ENCODE data around the gene GALNT17. TPM values are rescaled to one million over a fixed set of nuclear protein-coding genes. Genes with fewer than 3 reads are reported as not detected.

Gene GALNT17
- total RNA-seq, 1 donor from 2014 or later, result not detected

DNA sequence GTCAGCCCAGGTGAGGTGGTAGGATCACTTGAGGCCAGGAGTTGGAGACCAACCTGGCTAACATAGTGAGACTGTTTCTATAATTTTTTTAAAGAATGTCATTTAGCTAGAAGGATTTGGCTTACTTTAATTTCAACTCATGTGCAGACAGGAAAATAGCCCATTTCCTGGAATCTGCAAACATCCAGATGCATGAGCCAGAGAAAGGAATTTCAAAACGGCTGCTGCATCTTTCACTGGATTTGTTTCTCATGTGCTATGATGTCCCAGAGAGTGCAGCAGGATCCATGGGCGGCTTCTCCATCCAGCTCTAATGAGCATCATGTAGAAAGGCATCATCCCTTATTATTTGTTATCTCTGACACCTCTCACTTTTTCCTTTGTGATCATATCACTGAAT is 149.3 kb downstream of the GALNT17 start:
- intact Hi-C loops (cut with micrococcal nuclease), result no loop called here

- intact Hi-C loops (cut with micrococcal nuclease), result no loop called here
These were observed 151.9 kb downstream of the GALNT17 start for GRCh38 chr7:71283802-71284201.

DNA sequence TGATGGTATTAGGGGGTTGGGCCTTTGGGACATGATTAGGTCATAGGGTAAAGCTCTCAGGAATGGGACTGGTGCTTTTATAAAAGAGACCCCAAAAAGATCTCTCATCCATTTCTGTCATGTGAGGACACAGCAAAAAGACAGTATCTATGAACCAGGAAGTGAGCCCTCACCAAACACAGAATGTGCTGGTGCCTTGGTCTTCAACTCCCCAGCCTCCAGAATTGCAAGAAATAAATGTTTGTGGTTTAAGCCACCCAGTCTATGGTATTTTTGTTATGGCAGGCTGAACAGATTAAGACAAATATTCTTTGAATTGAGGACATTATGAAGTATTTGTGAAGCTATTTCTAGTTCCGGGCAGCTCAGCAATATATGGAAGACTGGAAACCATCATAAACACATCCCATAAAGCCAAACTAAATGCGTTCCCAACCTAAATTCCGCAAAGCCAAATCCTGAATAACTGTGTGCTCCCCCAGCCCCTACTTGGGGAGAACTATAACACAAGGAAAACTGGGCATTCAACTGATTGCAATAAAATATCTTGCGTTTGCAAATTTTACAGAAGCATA is 153.7 kb downstream of the GALNT17 start:
- intact Hi-C loops (cut with micrococcal nuclease), result no loop called here

GRCh38 chr7:71286336-71286735 is 154.4 kb downstream of the GALNT17 start:
- intact Hi-C loops (cut with micrococcal nuclease), result no loop called here

GRCh38 chr7:71286924-71287323 is 155.0 kb downstream of the GALNT17 start:
- intact Hi-C loops (cut with micrococcal nuclease), result no loop called here

- intact Hi-C loops (cut with micrococcal nuclease), result no loop called here
These were observed 158.5 kb downstream of the GALNT17 start for GRCh38 chr7:71290452-71290851.

- intact Hi-C loops (cut with micrococcal nuclease), result no loop called here
These were observed 166.4 kb downstream of the GALNT17 start for GRCh38 chr7:71298378-71298777.

DNA sequence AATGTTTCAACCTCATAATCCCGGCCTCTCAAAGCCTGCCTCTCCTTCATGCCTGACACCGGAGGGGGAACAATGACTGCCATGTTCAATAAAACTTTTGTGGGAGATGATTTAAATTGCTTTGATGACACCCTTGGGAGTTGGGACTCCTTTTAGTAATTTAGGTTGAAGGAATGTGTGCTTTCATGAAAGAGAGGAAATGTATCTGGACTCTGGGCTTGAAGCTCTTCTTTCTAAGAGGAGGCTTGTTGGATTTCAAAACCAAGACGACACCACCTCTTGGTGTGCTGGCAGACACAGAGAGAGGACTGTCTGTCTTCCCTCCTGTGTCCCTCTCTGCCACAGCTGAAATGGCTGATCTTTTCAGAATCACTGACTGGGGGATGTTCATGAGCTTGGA is 168.1 kb downstream of the GALNT17 start:
- intact Hi-C loops (cut with micrococcal nuclease), result no loop called here

GRCh38 chr7:71300603-71301002 is 168.7 kb downstream of the GALNT17 start:
- intact Hi-C loops (cut with micrococcal nuclease), result no loop called here

DNA sequence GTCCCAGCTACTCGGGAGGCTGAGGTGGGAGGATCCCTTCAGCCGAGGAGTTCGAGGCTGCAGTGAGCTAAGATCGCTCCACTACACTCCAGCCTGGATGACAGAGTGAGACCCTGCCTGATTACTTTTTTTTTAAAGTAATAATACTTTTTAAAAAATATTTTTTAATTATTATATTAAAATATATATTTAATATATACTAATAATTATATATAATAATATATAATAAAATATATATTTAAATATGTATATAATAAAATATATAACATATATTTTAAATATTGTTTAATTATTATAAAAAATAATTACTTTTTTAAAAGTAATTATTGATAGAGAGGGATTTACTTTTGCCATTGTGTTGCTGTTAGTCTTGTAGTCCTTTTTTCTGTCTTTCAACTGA is 169.2 kb downstream of the GALNT17 start:
- intact Hi-C loops (cut with micrococcal nuclease), result no loop called here

DNA sequence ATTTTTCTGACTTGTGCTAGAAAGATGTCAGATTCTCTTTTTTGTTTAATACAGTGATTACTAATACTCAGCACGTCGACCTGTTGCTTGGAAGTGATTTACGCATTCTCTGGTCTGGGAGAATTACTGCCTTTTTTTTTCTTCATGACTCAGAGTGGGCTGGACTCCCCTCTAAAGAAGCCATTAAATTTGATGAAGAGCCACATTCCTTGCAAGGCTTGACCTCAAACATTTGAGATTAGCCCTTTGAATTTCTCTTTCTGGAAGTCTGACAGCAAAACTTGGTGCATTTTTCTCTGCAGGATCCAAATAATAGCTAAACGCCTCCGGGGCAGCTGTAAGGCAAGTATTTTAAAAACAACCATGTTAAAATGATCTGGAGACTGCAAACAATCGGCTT is 171.6 kb downstream of the GALNT17 start:
- intact Hi-C loops (cut with micrococcal nuclease), result no loop called here

DNA sequence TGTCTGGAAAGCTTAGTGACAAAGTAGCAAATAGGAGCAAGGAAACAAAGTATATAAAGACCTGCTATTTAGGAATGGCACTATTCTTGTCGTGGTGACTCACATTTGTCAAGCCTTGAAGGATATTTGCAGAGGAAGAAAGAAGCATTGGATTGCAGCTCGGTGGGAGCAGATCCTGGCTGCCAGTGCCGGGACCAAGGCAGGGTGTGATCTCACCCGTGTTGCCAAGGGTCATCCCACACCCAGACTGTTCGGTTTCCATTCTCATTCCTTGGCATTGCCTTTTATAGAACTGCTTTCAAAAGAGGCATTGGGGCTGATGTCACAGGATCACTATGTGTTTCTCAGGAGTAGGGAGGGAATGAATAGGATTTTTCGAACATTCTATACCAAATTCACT is 176.2 kb downstream of the GALNT17 start:
- intact Hi-C loops (cut with micrococcal nuclease), result no loop called here

GRCh38 chr7:71311576-71311975 is 179.6 kb downstream of the GALNT17 start:
- intact Hi-C loops (cut with micrococcal nuclease), result no loop called here

DNA sequence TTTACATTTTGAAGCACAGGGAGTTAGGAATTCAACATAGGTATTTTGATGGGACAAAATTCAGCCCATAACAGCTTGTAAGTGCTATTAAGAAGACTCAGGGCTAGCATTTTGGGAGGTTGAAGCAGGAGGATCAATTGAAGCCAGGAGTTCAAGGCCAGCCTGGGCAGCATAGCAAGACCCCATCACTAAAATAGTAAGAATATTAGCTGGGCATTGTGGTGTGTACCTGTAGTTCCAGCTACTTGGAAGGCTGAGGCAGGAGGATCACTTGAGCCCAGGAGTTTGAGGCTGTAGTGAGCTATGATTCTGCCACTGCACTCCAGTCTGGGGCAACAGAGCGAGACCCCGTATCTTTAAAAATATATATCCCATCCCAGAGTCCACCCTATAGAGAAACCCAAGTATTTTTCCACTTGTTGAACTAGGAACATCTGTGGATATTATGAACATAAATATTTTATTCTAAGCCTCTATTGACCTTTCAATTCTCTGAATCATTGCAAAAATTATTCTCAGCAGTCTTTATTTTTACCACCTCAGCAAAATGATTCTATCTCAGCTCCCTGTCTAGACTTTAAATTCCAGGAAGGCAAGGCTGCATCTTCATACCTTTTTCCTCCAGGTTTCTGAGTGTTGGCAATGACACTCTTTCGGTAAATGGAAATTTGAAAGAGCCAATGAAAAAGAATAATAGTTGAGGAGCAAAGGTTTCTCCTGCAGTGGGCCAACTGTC is 181.0 kb downstream of the GALNT17 start:
- intact Hi-C loops (cut with micrococcal nuclease), result no loop called here

GRCh38 chr7:71313553-71313952 is 181.6 kb downstream of the GALNT17 start:
- intact Hi-C loops (cut with micrococcal nuclease), result no loop called here

DNA sequence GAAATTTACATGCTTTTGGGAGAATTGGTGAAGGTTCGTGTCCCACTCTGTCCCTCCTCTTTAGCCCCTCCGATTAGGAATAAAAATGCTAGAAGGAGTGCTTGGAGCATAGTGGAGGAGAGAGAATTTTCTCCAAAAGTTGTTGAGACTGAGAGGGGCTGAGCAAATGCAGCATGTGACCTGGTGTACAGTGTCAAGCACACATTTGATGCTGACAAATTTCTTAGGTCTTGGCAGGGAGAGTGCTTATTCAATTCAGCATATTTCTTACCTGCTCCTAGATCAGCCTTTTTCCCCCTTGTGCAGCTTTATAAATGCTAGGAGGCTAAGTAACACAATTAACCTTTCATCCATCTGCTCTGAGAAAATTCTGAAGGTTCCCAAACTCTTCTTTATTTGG is 189.0 kb downstream of the GALNT17 start:
- intact Hi-C loops (cut with micrococcal nuclease), result no loop called here

DNA sequence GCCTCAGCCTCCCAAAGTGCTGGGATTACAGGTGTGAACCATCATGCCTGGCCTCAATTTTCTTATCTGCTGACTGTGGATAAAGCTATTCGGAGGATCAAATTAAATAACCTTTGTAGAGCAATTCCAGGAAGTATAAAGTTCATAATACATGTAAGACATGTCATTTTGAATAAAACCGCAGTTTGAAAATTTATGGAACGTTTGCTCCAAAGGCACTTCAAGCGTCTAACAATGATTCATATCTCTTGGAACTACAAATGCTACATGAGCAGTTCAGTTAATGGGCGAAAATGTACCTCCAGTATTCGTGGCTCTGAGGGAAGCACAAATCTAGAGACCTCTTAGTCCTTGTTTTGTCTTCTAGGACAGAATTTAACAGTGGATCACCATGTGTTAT is 190.3 kb downstream of the GALNT17 start:
- intact Hi-C loops (cut with micrococcal nuclease), result no loop called here

GRCh38 chr7:71323726-71324125 is 191.8 kb downstream of the GALNT17 start:
- intact Hi-C loops (cut with micrococcal nuclease), result no loop called here

DNA sequence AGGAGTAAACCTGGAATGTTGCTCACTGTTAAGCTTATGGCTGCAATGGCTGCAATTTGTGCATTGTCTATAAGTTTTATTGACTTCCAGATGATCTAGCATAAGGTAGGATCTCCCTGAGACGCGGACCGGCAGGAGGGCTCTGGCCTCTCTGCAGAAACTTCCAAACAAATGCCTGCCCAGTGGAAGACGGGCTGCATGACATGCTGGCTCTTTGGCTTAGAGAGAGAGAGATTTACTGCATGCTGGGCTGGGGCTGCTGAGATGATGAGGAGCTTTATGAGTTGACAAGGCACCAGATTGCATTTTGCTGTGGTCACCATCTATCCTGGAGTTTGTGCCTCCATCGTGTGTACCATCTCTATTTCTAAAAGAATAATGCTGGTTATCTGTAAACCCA is 193.2 kb downstream of the GALNT17 start:
- intact Hi-C loops (cut with micrococcal nuclease), result no loop called here

DNA sequence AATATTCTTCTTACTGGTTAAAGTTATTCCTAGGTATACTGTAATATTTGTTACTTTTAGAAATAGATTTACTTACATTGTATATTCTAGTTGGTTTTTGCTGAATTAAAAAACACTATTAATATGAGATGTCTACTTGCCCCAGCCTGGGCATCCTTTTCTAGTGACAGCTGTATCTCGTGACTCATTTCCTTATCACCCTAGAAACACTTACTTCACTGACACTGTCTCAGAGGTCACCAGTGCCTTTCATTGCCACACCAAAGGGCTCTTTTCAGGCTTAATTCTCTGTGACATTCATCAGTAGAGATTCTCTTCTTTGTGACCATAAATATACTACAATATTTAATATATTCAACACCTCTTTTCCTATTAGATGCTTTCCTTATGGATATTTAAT is 194.7 kb downstream of the GALNT17 start:
- intact Hi-C loops (cut with micrococcal nuclease), result no loop called here

DNA sequence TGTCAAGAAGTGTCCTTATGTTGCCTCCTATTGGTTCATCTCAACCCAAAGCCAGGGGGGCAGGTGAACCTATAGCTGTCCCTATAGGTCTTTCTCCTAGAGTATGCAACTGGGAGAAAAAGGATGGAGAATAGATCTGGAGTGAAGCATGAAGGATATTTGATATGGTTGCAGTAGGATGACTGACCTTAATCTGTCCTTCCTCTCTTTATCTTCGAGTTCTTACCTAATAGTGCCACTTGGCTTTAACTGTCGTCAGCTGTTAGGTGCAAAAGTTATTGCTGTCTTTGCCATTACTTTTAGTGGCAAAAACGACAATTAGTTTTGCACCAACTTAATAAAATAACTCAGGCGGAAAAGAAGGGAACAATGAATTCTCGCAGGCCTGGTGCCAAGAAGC is 196.0 kb downstream of the GALNT17 start:
- intact Hi-C loops (cut with micrococcal nuclease), result no loop called here

DNA sequence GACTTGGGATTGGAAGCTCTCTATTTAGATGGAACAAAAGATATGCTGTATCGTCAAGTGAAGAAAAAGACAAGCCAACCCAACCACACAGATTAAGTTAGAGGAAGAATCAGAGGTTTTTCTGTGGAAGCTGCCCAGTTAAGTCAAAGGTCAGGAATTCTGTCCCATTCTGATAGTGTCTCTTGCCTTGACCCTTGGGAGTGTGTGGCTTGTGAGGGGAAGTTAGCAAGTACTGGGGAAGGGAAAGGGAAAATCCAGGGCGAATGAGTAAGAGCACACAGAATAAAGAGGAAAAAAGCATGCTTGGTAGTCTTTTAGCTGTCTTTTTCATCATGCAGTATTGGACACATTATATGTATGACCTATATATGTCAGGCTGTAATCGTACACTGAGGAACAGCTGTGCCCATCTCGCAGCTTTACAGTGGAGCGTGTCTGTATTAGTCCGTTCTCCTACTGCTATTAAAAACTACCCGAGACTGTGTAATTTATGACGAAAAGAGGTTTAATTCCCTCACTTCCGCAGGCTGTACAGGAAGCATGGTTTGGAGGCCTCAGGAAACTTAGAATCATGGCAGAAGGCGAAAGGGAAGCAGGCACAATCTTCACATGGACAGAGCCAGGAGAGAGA is 197.2 kb downstream of the GALNT17 start:
- intact Hi-C loops (cut with micrococcal nuclease), result no loop called here

DNA sequence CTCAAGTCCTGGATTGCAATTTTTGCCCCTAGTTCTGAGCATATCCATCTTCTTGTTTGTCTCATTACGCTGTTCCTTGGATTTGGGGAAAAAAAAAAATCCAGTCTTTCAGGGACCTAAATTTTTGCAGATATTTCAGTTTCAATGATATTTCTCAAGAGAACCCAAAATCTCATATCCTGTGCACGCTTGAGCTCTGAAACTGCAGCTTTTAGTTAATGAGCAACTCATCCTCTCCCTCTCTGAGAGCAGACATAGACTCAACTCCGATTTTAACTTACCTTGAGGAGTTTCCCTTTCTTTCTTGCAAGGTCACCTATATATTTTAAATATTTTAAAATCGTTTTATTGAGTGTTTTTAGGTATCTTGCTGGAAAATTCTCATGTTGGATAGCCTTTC is 200.3 kb downstream of the GALNT17 start:
- intact Hi-C loops (cut with micrococcal nuclease), result no loop called here
